Tibial nerve (tissue), 4 donors: ENCODE measurements around the gene SMU1. TPM values are rescaled to one million over a fixed set of nuclear protein-coding genes. Genes with fewer than 3 reads are reported as not detected.
A peak's percentile ranks its signal among the peaks of the same experiment; 100 is the strongest.

Source experiments
- DNase-seq, 2 donors: peaks; one replicate each; pipeline ENCODE4 v3.0.0-alpha.2; 2019; ENCODE audit warnings: low spot score in 2 of 2
- H3K27ac ChIP-seq, 4 donors: fragments of 200-600 bp; sonication (generic) in 3 of 4; one replicate each; pipeline ENCODE4 v1.5.1; 2017 to 2019; ENCODE audit warnings: mild to moderate bottlenecking in 1 of 4
- H3K27me3 ChIP-seq, 2 donors: fragments of 200-600 bp; sonication (generic) in 1 of 2; one replicate each; pipeline versions ENCODE4 v1.5.1 to v1.6.0; 2017 to 2019
- H3K36me3 ChIP-seq, 3 donors: fragments of 200-600 bp; sonication (generic); one replicate each; pipeline ENCODE4 v1.5.1; 2018 to 2019
- H3K4me1 ChIP-seq, 4 donors: fragments of 200-600 bp; sonication (generic) in 3 of 4; one replicate each; pipeline ENCODE4 v1.5.1; 2017 to 2019
- H3K4me3 ChIP-seq, 4 donors: fragments of 200-600 bp; sonication (generic) in 3 of 4; one replicate each; pipeline ENCODE4 v1.5.1; 2017 to 2019; ENCODE audit warnings: mild to moderate bottlenecking in 1 of 4, moderate library complexity in 1 of 4
- H3K9me3 ChIP-seq, 4 donors: fragments of 200-600 bp; sonication (generic) in 3 of 4; one replicate each; pipeline ENCODE4 v1.5.1; 2017 to 2019
- CTCF ChIP-seq, 5 experiments: fragments of 200-600 bp in 3 of 5; fragments of 450-650 bp in 2 of 5; sonication (generic) in 3 of 5; IDR thresholded peaks; one replicate each; pipeline ENCODE4 v1.5.1; 2016 to 2019; ENCODE audit warnings: antibody characterized with exemption in 5 of 5, mild to moderate bottlenecking in 3 of 5, moderate library complexity in 2 of 5
- EP300 ChIP-seq, 2 donors: sonication (generic); formaldehyde crosslinking; IDR thresholded peaks; one replicate each; pipeline ENCODE4 v1.6.1; 2017; ENCODE audit warnings: antibody characterized with exemption in 2 of 2, mild to moderate bottlenecking in 1 of 2
- POLR2A ChIP-seq, 2 donors: fragments of 450-650 bp; IDR thresholded peaks; one replicate each; pipeline ENCODE4 v1.6.1; 2017; ENCODE audit warnings: antibody characterized with exemption in 2 of 2, mild to moderate bottlenecking in 2 of 2, moderate library complexity in 2 of 2
- WGBS, 2 donors: methylation state at CpG; one replicate each; pipeline ENCODE4 v1.1.5; 2018; 5-methylcytosine and 5-hydroxymethylcytosine counted together
- total RNA-seq, 4 donors: library from RNA; depleted of rRNA; stranded (reverse); fragments of >200 nt; gene quantifications; one replicate each; pipeline ENCODE4 v1.1.0, GENCODE V29; 2016

SMU1 gene
- total RNA-seq, 4 donors from 2014 or later: 15.1 to 19.9 (median 16.8) TPM

- 90 to 95% methylated on average over 11 of the region's 11 CpGs for WGBS, 2 donors
- Histone ChIP-seq H3K9me3 (no peaks in the 10 kb centered on the region), H3K36me3 (peaks cover 0 to 68% (median 17%) of the 10 kb centered on the region in 3 donors), H3K27ac (peak overlapping the region in 1 of 4 donors; percentile 21), H3K27me3 (no peaks in the 10 kb centered on the region), H3K4me1 (peaks cover 0 to 35% (median 7%) of the 10 kb centered on the region in 4 donors), H3K4me3 (no peak overlapping the region)
- no peak for DNase-seq
- TF ChIP-seq POLR2A (IDR thresholded peaks at IDR 0.05) (no peak), CTCF (IDR thresholded peaks at IDR 0.05) (no peak), EP300 (IDR thresholded peaks at IDR 0.05) (no peak)
These were observed 37.5 kb upstream of the SMU1 start for GRCh38 chr9:33113799-33114547.

GRCh38 chr9:33112094-33112493, 35.6 kb upstream of the SMU1 start:
- Histone ChIP-seq H3K27me3 (no peaks in the 10 kb centered on the region), H3K36me3 (peaks cover 0 to 60% (median 17%) of the 10 kb centered on the region in 3 donors), H3K9me3 (no peaks in the 10 kb centered on the region), H3K4me1 (peaks cover 0 to 30% (median 8%) of the 10 kb centered on the region in 4 donors), H3K4me3 (no peak overlapping the region), H3K27ac (no peak overlapping the region)
- no peak for DNase-seq
- TF ChIP-seq CTCF (IDR thresholded peaks at IDR 0.05) (no peak), EP300 (IDR thresholded peaks at IDR 0.05) (no peak), POLR2A (IDR thresholded peaks at IDR 0.05) (no peak)
- 68 to 77% methylated on average over 4 of the region's 4 CpGs for WGBS, 2 donors

- DNase-seq: no peak
- no peaks in the 10 kb centered on the region for H3K9me3 ChIP-seq
- TF ChIP-seq EP300 (IDR thresholded peaks at IDR 0.05) (no peak), POLR2A (IDR thresholded peaks at IDR 0.05) (no peak), CTCF (IDR thresholded peaks at IDR 0.05) (no peak)
- H3K36me3 ChIP-seq: peaks cover 0 to 60% (median 17%) of the 10 kb centered on the region in 3 donors
- peaks cover 0 to 29% (median 8%) of the 10 kb centered on the region in 4 donors for H3K4me1 ChIP-seq
- no peak overlapping the region for H3K27ac ChIP-seq
- H3K27me3 ChIP-seq: no peaks in the 10 kb centered on the region
- H3K4me3 ChIP-seq: no peak overlapping the region
- 85 to 86% methylated on average over 5 of the region's 5 CpGs for WGBS, 2 donors
These were observed 35.2 kb upstream of the SMU1 start for GRCh38 chr9:33111631-33112030.

- Histone ChIP-seq H3K4me1 (peaks cover 0 to 21% (median 7%) of the 10 kb centered on the region in 4 donors), H3K36me3 (peaks cover 0 to 60% (median 17%) of the 10 kb centered on the region in 3 donors), H3K9me3 (no peaks in the 10 kb centered on the region), H3K27ac (no peak overlapping the region), H3K27me3 (no peaks in the 10 kb centered on the region), H3K4me3 (no peak overlapping the region)
- DNase-seq: no peak
- TF ChIP-seq CTCF (IDR thresholded peaks at IDR 0.05) (no peak), POLR2A (IDR thresholded peaks at IDR 0.05) (no peak), EP300 (IDR thresholded peaks at IDR 0.05) (no peak)
- 88 to 91% methylated on average over 5 of the region's 5 CpGs for whole genome bisulfite sequencing, 2 donors
These were observed 34.2 kb upstream of the SMU1 start for GRCh38 chr9:33110686-33111085.

- Histone ChIP-seq H3K9me3 (no peaks in the 10 kb centered on the region), H3K36me3 (peaks cover 0 to 54% (median 17%) of the 10 kb centered on the region in 3 donors), H3K4me3 (no peak overlapping the region), H3K4me1 (peaks cover 0 to 15% (median 7%) of the 10 kb centered on the region in 4 donors), H3K27ac (no peak overlapping the region), H3K27me3 (no peaks in the 10 kb centered on the region)
- no peak for DNase-seq
- no peak for TF ChIP-seq POLR2A (IDR thresholded peaks at IDR 0.05)
- 93 to 96% methylated on average over 1 of the region's 1 CpG for WGBS, 2 donors
These were observed 33.5 kb upstream of the SMU1 start for GRCh38 chr9:33109850-33110595.
